Activated CD4-positive, alpha-beta T cell treated with anti-CD3 and anti-CD28 coated beads, Interleukin-2, amount 50 U/mL, for 4 hours (primary cell): Measurements from ENCODE around the gene CHMP5.

ENCODE experiments used
- DNase-seq, 2 experiments: peaks; one replicate each; pipeline ENCODE4 v3.0.0-alpha.2; 2020

CHMP5 gene

GRCh38 chr9:33320230-33320567 lies 55.4 kb downstream of the CHMP5 start:
- no peak for DNase-seq

GRCh38 chr9:33320568-33321261 lies 55.9 kb downstream of the CHMP5 start:
- DNase-seq = no peak

- DNase-seq = no peak
Measured at GRCh38 chr9:33329117-33329563, 64.3 kb downstream of the CHMP5 start.

- no peak for DNase-seq
Measured at GRCh38 chr9:33329979-33330378, 65.1 kb downstream of the CHMP5 start.

GRCh38 chr9:33331377-33331891 lies 66.6 kb downstream of the CHMP5 start:
- DNase-seq = no peak
